PFSK-1 (cell line): ENCODE measurements around the gene PNKD.

Source experiments
- FOXP2 ChIP-seq: optimal IDR thresholded peaks from 2 replicates; pipeline ENCODE3; 2011; ENCODE audit warnings: borderline replicate concordance, control low read depth, inconsistent platforms; ENCODE audit not compliant: insufficient read depth; ENCODE audit errors: extremely low read length, extremely low read depth
- POLR2AphosphoS5 ChIP-seq: IDR thresholded peaks from 2 replicates; pipeline ENCODE4 v1.6.1; 2012; ENCODE audit warnings: low read depth, mild to moderate bottlenecking, control low read depth, low read length, moderate library complexity
- REST ChIP-seq, 2 experiments: IDR thresholded peaks; 2 replicates each; pipeline versions ENCODE4 v1.6.1 to v1.8.0; 2011 to 2012; ENCODE audit warnings: low read depth in 2 of 2, low read length in 2 of 2, control low read depth in 1 of 2, inconsistent platforms in 1 of 2, mild to moderate bottlenecking in 1 of 2, moderate library complexity in 1 of 2; ENCODE audit not compliant: insufficient read depth in 1 of 2
- SIN3A ChIP-seq: IDR thresholded peaks from 2 replicates; pipeline ENCODE4 v1.6.1; 2012; ENCODE audit warnings: mild to moderate bottlenecking, low read length, moderate library complexity, borderline replicate concordance; ENCODE audit not compliant: insufficient read depth
- TAF1 ChIP-seq: IDR thresholded peaks from 2 replicates; pipeline ENCODE4 v1.6.1; 2012; ENCODE audit warnings: low read length, control low read depth, borderline replicate concordance; ENCODE audit not compliant: insufficient read depth

- no peak for TF ChIP-seq SIN3A
- no peak for TF ChIP-seq POLR2AphosphoS5
- TF ChIP-seq REST (IDR thresholded peaks at IDR 0.05; ENCODE audit: insufficient read depth in 1 of 2, low read depth in 2 of 2, low read length in 2 of 2) = no peak
- no peak for TF ChIP-seq TAF1
- no peak for TF ChIP-seq FOXP2
Observed at GRCh38 chr2:218307415-218308090, 37.2 kb downstream of the PNKD start.
